Cardiac muscle cell (in vitro differentiated cells and primary cell): ENCODE measurements around the gene LPCAT1. TPM values are rescaled to one million over a fixed set of nuclear protein-coding genes. Genes with fewer than 3 reads are reported as not detected.

Source experiments
- DNase-seq, 2 donors: peaks; one replicate each; pipeline versions ENCODE4 v3.0.0 to v3.0.0-alpha.2; 2010 to 2017; ENCODE audit warnings: low read depth in 1 of 2, low spot score in 1 of 2
- H3K27ac ChIP-seq: fragments of 200-600 bp; sonication (generic); 2 replicates; pipeline ENCODE4 v1.5.1; 2016
- H3K27me3 ChIP-seq: fragments of 200-600 bp; sonication (generic); 2 replicates; pipeline ENCODE4 v1.6.0; 2016; ENCODE audit warnings: control low read depth
- H3K36me3 ChIP-seq: fragments of 200-600 bp; sonication (generic); 2 replicates; pipeline ENCODE4 v1.5.1; 2016; ENCODE audit warnings: control low read depth
- H3K4me1 ChIP-seq: fragments of 200-600 bp; sonication (generic); 2 replicates; pipeline ENCODE4 v1.8.1; 2017; ENCODE audit warnings: low read depth, mild to moderate bottlenecking, mixed run types
- H3K4me3 ChIP-seq: fragments of 200-600 bp; sonication (generic); 2 replicates; pipeline ENCODE4 v1.5.1; 2016; ENCODE audit warnings: mild to moderate bottlenecking
- H3K9me3 ChIP-seq: fragments of 200-600 bp; sonication (generic); 2 replicates; pipeline ENCODE4 v1.5.1; 2017; ENCODE audit warnings: low read depth, mild to moderate bottlenecking, control low read depth
- CTCF ChIP-seq: IDR thresholded peaks from 2 replicates; pipeline ENCODE4 v1.5.1; 2012; ENCODE audit warnings: low read depth, mild to moderate bottlenecking, low read length
- polyA plus RNA-seq: library from polyadenylated mRNA; unstranded; fragments of >200 nt; fragmentation: Nextera tagmentation; extraction: Ambion mirVana; gene quantifications from 2 replicates; pipeline ENCODE4 v1.2.1, GENCODE V29; 2016
- total RNA-seq: library from RNA; depleted of rRNA; stranded (reverse); fragments of >200 nt; gene quantifications from 2 replicates; pipeline ENCODE4 v1.2.3, GENCODE V29; 2016

Gene LPCAT1
- total and polyA plus RNA-seq, 2 experiments from 2014 or later, result 48.5 to 57.3 TPM

GRCh38 chr5:1551426-1552301 is 27.9 kb upstream of the LPCAT1 start:
- TF ChIP-seq CTCF, result no peak
- H3K9me3 ChIP-seq, result no peaks in the 10 kb centered on the region
- no peak for DNase-seq
- H3K4me3 ChIP-seq, result no peak overlapping the region
- no peak overlapping the region for H3K27ac ChIP-seq
- H3K36me3 ChIP-seq, result no peaks in the 10 kb centered on the region
- H3K27me3 ChIP-seq, result no peaks in the 10 kb centered on the region
- no peaks in the 10 kb centered on the region for H3K4me1 ChIP-seq

- no peak for TF ChIP-seq CTCF
- DNase-seq, result no peak
- Histone ChIP-seq H3K27me3 (no peaks in the 10 kb centered on the region), H3K9me3 (no peaks in the 10 kb centered on the region), H3K4me1 (no peaks in the 10 kb centered on the region), H3K36me3 (no peaks in the 10 kb centered on the region), H3K27ac (no peak overlapping the region), H3K4me3 (no peak overlapping the region)
Measured at GRCh38 chr5:1550287-1551076, 26.7 kb upstream of the LPCAT1 start.

GRCh38 chr5:1549475-1550030 is 25.8 kb upstream of the LPCAT1 start:
- Histone ChIP-seq H3K4me1 (no peaks in the 10 kb centered on the region), H3K9me3 (no peaks in the 10 kb centered on the region), H3K27ac (no peak overlapping the region), H3K36me3 (no peaks in the 10 kb centered on the region), H3K4me3 (no peak overlapping the region), H3K27me3 (no peaks in the 10 kb centered on the region)
- DNase-seq, result no peak
- TF ChIP-seq CTCF, result no peak

DNA sequence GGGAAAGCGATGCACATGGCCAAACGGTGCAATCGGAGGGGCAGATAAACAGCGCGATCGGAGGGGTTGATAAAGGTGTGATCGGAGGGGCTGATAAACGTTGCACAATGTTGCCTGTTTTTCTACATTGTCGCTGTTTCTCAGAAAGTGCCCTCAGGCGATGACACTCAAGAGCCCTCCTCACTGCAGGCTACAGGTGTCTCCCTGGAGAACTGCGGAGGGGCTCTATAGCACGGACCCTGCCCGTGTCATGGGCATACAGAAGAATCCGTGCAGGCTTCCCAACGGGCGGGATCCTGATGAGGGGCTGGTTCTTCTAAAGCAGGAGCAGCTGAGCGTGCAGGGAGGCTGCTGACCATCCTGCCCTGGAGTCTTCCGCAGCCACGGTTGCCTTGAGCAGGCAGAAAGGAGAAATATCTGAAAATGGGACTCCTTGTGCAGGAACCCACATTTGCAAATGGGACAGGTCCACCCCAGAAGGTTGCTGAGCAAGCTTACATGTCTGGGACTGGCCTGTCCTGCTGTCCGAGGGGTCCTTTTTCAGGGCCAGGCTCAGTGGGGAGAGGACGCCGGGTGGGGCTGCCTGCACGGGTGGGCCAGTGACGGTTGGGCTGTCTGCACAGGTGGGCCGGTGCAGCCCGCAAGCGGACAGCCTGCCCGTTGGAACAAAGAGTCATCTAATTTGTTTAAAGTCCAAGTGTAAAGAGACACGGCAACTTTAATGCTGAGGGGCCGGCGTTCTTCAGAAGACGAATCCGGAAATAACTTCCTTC is 25.1 kb upstream of the LPCAT1 start:
- Histone ChIP-seq H3K4me3 (no peak overlapping the region), H3K4me1 (no peaks in the 10 kb centered on the region), H3K36me3 (no peaks in the 10 kb centered on the region), H3K27me3 (no peaks in the 10 kb centered on the region), H3K27ac (no peak overlapping the region), H3K9me3 (no peaks in the 10 kb centered on the region)
- no peak for TF ChIP-seq CTCF
- no peak for DNase-seq

DNA sequence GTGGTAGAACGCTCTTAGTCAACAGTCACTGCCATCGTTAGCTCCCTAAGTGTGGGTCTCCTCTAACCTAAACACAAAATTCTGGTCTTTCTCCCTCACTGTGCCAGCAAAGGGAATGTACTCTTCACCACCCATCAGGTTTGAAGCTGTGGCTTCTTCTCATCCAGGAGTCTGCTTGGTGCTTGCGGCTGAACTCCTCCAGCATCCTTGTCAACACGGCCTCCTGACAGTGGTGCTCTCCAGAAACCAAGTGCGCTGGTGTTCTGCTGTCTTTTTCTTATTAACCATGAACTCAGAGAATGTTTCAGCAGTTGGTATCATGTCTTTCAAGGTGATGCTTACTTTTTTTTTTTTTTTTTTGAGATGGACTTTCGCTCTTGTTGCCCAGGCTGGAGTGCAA is 23.9 kb upstream of the LPCAT1 start:
- Histone ChIP-seq H3K4me1 (no peaks in the 10 kb centered on the region), H3K36me3 (no peaks in the 10 kb centered on the region), H3K27ac (no peak overlapping the region), H3K27me3 (no peaks in the 10 kb centered on the region), H3K4me3 (no peak overlapping the region), H3K9me3 (no peaks in the 10 kb centered on the region)
- TF ChIP-seq CTCF, result no peak
- no peak for DNase-seq
